GM23248 (cell line): ENCODE data around the gene DPYD. TPM values are rescaled to one million over a fixed set of nuclear protein-coding genes. Genes with fewer than 3 reads are reported as not detected.

Experiments used
- DNase-seq: peaks from one replicate; pipeline ENCODE4 v3.0.0-alpha.2; 2015
- H2AFZ ChIP-seq: fragments of 200-600 bp; sonication (generic); 2 replicates; pipeline ENCODE4 v1.6.1; 2016; ENCODE audit warnings: antibody characterized with exemption
- H3F3A ChIP-seq: fragments of 200-600 bp; sonication (generic); 2 replicates; pipeline ENCODE4 v1.6.1; 2016; ENCODE audit warnings: mild to moderate bottlenecking, antibody characterized with exemption, mixed run types; ENCODE audit not compliant: insufficient read depth
- H3K27ac ChIP-seq: fragments of 200-600 bp; sonication (generic); 2 replicates; pipeline ENCODE4 v1.5.1; 2016; ENCODE audit warnings: mild to moderate bottlenecking
- H3K27me3 ChIP-seq: fragments of 200-600 bp; sonication (generic); replicated peaks from 2 replicates; pipeline ENCODE4 v1.6.1; 2016; ENCODE audit warnings: mild to moderate bottlenecking; ENCODE audit not compliant: insufficient read depth
- H3K36me3 ChIP-seq: fragments of 200-600 bp; sonication (generic); 2 replicates; pipeline ENCODE4 v1.6.1; 2016; ENCODE audit warnings: low read depth, mild to moderate bottlenecking
- H3K4me1 ChIP-seq: fragments of 200-600 bp; sonication (generic); 2 replicates; pipeline ENCODE4 v1.6.1; 2016; ENCODE audit warnings: mild to moderate bottlenecking; ENCODE audit not compliant: insufficient read depth
- H3K4me2 ChIP-seq: fragments of 200-600 bp; sonication (generic); one replicate; pipeline ENCODE4 v1.6.1; 2016; ENCODE audit warnings: mild to moderate bottlenecking; ENCODE audit not compliant: unreplicated experiment
- H3K4me3 ChIP-seq: fragments of 200-600 bp; sonication (generic); 2 replicates; pipeline ENCODE4 v1.5.1; 2016; ENCODE audit warnings: mild to moderate bottlenecking
- H3K79me2 ChIP-seq: fragments of 200-600 bp; sonication (generic); 2 replicates; pipeline ENCODE4 v1.6.1; 2016; ENCODE audit warnings: mild to moderate bottlenecking; ENCODE audit not compliant: insufficient read depth
- H3K9ac ChIP-seq: fragments of 200-600 bp; sonication (generic); 2 replicates; pipeline ENCODE4 v1.6.1; 2016; ENCODE audit warnings: mild to moderate bottlenecking
- H3K9me2 ChIP-seq: fragments of 200-600 bp; sonication (generic); 2 replicates; pipeline ENCODE4 v1.6.1; 2016; ENCODE audit warnings: mixed run types, mild to moderate bottlenecking, moderate library complexity; ENCODE audit not compliant: insufficient read depth
- H3K9me3 ChIP-seq: fragments of 200-600 bp; sonication (generic); one replicate; pipeline ENCODE4 v1.6.1; 2017; ENCODE audit warnings: low read depth
- H4K20me1 ChIP-seq: fragments of 200-600 bp; sonication (generic); 2 replicates; pipeline ENCODE4 v1.6.0; 2016; ENCODE audit not compliant: insufficient read depth
- EZH2 ChIP-seq: fragments of 200-600 bp; sonication (generic); IDR thresholded peaks from 2 replicates; pipeline ENCODE4 v1.6.1; 2018; ENCODE audit warnings: antibody characterized with exemption, mild to moderate bottlenecking; ENCODE audit not compliant: insufficient read depth, poor library complexity, severe bottlenecking
- EZH2phosphoT487 ChIP-seq: fragments of 200-600 bp; sonication (generic); IDR thresholded peaks from 2 replicates; pipeline ENCODE4 v1.6.1; 2018; ENCODE audit warnings: antibody characterized with exemption, moderate library complexity, mild to moderate bottlenecking, low read depth; ENCODE audit not compliant: insufficient read depth
- WGBS, 2 experiments: methylation state at CpG; one replicate each; pipeline ENCODE4 v1.1.6; 2015 to 2017; ENCODE audit warnings: low lambda C conversion rate in 2 of 2, low coverage in 1 of 2; ENCODE audit errors: missing lambda C conversion rate in 2 of 2; 5-methylcytosine and 5-hydroxymethylcytosine counted together
- in situ Hi-C: fragments of 300-500 bp; cut with MboI; formaldehyde crosslinking; loops from 2 replicates; pipeline ENCODE4 v1.15.0; 2020
- polyA plus RNA-seq: library from polyadenylated mRNA; unstranded; fragments of >200 nt; fragmentation: Nextera tagmentation; extraction: Ambion mirVana; gene quantifications from 2 replicates; pipeline ENCODE4 v1.2.1, GENCODE V29; 2016
- total RNA-seq: library from RNA; depleted of rRNA; stranded (reverse); fragments of >200 nt; shearing (Covaris generic); gene quantifications from 2 replicates; pipeline ENCODE4 v1.2.3, GENCODE V29; 2014

Gene DPYD
- total and polyA plus RNA-seq, 2 experiments from 2014 or later = 38.4 to 70.7 TPM

- Histone ChIP-seq H3K27me3 (no peaks in the 10 kb centered on the region), H3K4me3 (no peak overlapping the region), H3K9ac (no peak overlapping the region), H3K79me2 (no peaks in the 10 kb centered on the region), H3K36me3 (no peaks in the 10 kb centered on the region), H4K20me1 (no peaks in the 10 kb centered on the region), H3F3A (no peaks in the 10 kb centered on the region), H3K4me1 (no peaks in the 10 kb centered on the region), H2AFZ (no peak overlapping the region), H3K9me3 (no peaks in the 10 kb centered on the region), H3K27ac (no peak overlapping the region), H3K4me2 (no peak overlapping the region), H3K9me2 (no peaks in the 10 kb centered on the region)
- no peak for TF ChIP-seq EZH2phosphoT487
- no peak for TF ChIP-seq EZH2
- WGBS, 2 experiments = 89 to 90% methylated on average over 5 of the region's 5 CpGs
- in situ Hi-C loops = no loop called here
- DNase-seq = no peak
Observed at GRCh38 chr1:97929874-97930851, 9.3 kb upstream of the DPYD start.

GRCh38 chr1:97926017-97926708 lies 5.3 kb upstream of the DPYD start:
- TF ChIP-seq EZH2 = no peak
- TF ChIP-seq EZH2phosphoT487 = no peak
- DNase-seq = no peak
- 47 to 55% methylated on average over 3 of the region's 3 CpGs for WGBS, 2 experiments
- Histone ChIP-seq H3K27ac (no peak overlapping the region), H3K4me2 (no peak overlapping the region), H3K9me2 (no peaks in the 10 kb centered on the region), H3K9me3 (no peaks in the 10 kb centered on the region), H4K20me1 (no peaks in the 10 kb centered on the region), H3K4me3 (no peak overlapping the region), H3K9ac (no peak overlapping the region), H3F3A (peaks cover 5% of the 10 kb centered on the region; the same call in 1 of the 2 replicates), H3K79me2 (no peaks in the 10 kb centered on the region), H3K36me3 (no peaks in the 10 kb centered on the region), H2AFZ (no peak overlapping the region), H3K27me3 (no peaks in the 10 kb centered on the region), H3K4me1 (no peaks in the 10 kb centered on the region)
- in situ Hi-C loops = no loop called here

GRCh38 chr1:97925151-97925550 lies 4.3 kb upstream of the DPYD start:
- Histone ChIP-seq H3K27ac (no peak overlapping the region), H3K27me3 (no peaks in the 10 kb centered on the region), H3K4me1 (no peaks in the 10 kb centered on the region), H3K79me2 (peaks cover 5% of the 10 kb centered on the region), H2AFZ (no peak overlapping the region), H3K36me3 (no peaks in the 10 kb centered on the region), H3K9me3 (no peaks in the 10 kb centered on the region), H3F3A (peaks cover 8% of the 10 kb centered on the region), H4K20me1 (no peaks in the 10 kb centered on the region), H3K9me2 (no peaks in the 10 kb centered on the region), H3K4me2 (no peak overlapping the region), H3K4me3 (no peak overlapping the region), H3K9ac (no peak overlapping the region)
- DNase-seq = no peak
- TF ChIP-seq EZH2phosphoT487 (no peak), EZH2 (no peak)
- in situ Hi-C loops = no loop called here

GRCh38 chr1:97923811-97924210 lies 3.0 kb upstream of the DPYD start:
- Histone ChIP-seq H4K20me1 (no peaks in the 10 kb centered on the region), H3K4me1 (peaks cover 6% of the 10 kb centered on the region), H3K27me3 (no peaks in the 10 kb centered on the region), H3K9me2 (no peaks in the 10 kb centered on the region), H2AFZ (no peak overlapping the region), H3K79me2 (peaks cover 19% of the 10 kb centered on the region), H3K9ac (no peak overlapping the region), H3K4me3 (no peak overlapping the region), H3K9me3 (no peaks in the 10 kb centered on the region), H3F3A (peaks cover 16% of the 10 kb centered on the region), H3K27ac (no peak overlapping the region), H3K4me2 (no peak overlapping the region), H3K36me3 (no peaks in the 10 kb centered on the region)
- DNase-seq = no peak
- in situ Hi-C loops = no loop called here
- 73 to 75% methylated on average over 2 of the region's 2 CpGs for WGBS, 2 experiments
- TF ChIP-seq EZH2phosphoT487 (no peak), EZH2 (no peak)
